Naive thymus-derived CD4-positive, alpha-beta T cell (primary cell): ENCODE measurements around the gene PCED1B. TPM values are rescaled to one million over a fixed set of nuclear protein-coding genes. Genes with fewer than 3 reads are reported as not detected.

Source experiments
- ATAC-seq: fragments of 150-1000 bp; cut with Tn5 transposase; 2 replicates; pipeline ENCODE4 v1.10.0; 2021; ENCODE audit warnings: mild to moderate bottlenecking, moderate library complexity
- CTCF ChIA-PET: fragments of 350-600 bp; sonication (Branson Sonifier 250); formaldehyde crosslinking; loops from one replicate; lab custom pipeline; 2021; ENCODE audit warnings: antibody characterized with exemption; lab: Charles Lee
- POLR2A ChIA-PET: fragments of 350-600 bp; sonication (Branson Sonifier 250); formaldehyde crosslinking; loops from one replicate; lab custom pipeline; 2021; ENCODE audit warnings: antibody characterized with exemption, inconsistent platforms; lab: Charles Lee
- DNase-seq, 9 donors: peaks; one replicate each; pipeline versions ENCODE4 v3.0.0 to v3.0.0-alpha.2; 2020 to 2022; ENCODE audit warnings: mixed read lengths in 1 of 9
- H3K27ac ChIP-seq: one replicate; pipeline ENCODE4 v1.7.0; 2013; ENCODE audit warnings: mild to moderate bottlenecking, low read depth, low read length, moderate library complexity
- H3K27me3 ChIP-seq, 2 donors: one replicate each; pipeline ENCODE4 v1.7.0; 2013; ENCODE audit warnings: low read length in 2 of 2, mild to moderate bottlenecking in 2 of 2, moderate library complexity in 2 of 2; ENCODE audit not compliant: control insufficient read depth in 2 of 2, insufficient read depth in 2 of 2
- H3K36me3 ChIP-seq, 3 experiments: 1 replicate in 2 of 3; 2 replicates in 1 of 3; pipeline ENCODE4 v1.7.0; 2013; ENCODE audit warnings: low read length in 3 of 3, mild to moderate bottlenecking in 3 of 3, moderate library complexity in 1 of 3; ENCODE audit not compliant: insufficient read depth in 3 of 3, control insufficient read depth in 2 of 3
- H3K4me1 ChIP-seq, 2 donors: one replicate each; pipeline ENCODE4 v1.7.0; 2013; ENCODE audit warnings: low read length in 2 of 2, mild to moderate bottlenecking in 2 of 2, moderate library complexity in 1 of 2; ENCODE audit not compliant: control insufficient read depth in 2 of 2, insufficient read depth in 2 of 2
- H3K4me3 ChIP-seq: 2 replicates; pipeline ENCODE4 v1.7.0; 2013; ENCODE audit warnings: mild to moderate bottlenecking, low read length
- H3K9me3 ChIP-seq, 3 experiments: 1 replicate in 2 of 3; 2 replicates in 1 of 3; pipeline ENCODE4 v1.7.0; 2013; ENCODE audit warnings: low read length in 3 of 3; ENCODE audit not compliant: control insufficient read depth in 2 of 3
- H3K27ac Mint-ChIP-seq, 9 donors: one replicate each; pipeline ENCODE4 v1.8.0; 2020 to 2022; ENCODE audit warnings: mixed read lengths in 9 of 9, mild to moderate bottlenecking in 8 of 9, moderate library complexity in 5 of 9, inconsistent platforms in 2 of 9
- H3K27me3 Mint-ChIP-seq, 5 donors: one replicate each; pipeline ENCODE4 v1.8.0; 2021 to 2022; ENCODE audit warnings: mixed read lengths in 5 of 5, mild to moderate bottlenecking in 1 of 5
- H3K36me3 Mint-ChIP-seq, 5 donors: one replicate each; pipeline ENCODE4 v1.8.0; 2020 to 2022; ENCODE audit warnings: mixed read lengths in 5 of 5, mild to moderate bottlenecking in 3 of 5, inconsistent platforms in 1 of 5
- H3K4me1 Mint-ChIP-seq, 7 donors: one replicate each; pipeline ENCODE4 v1.8.0; 2020 to 2022; ENCODE audit warnings: mixed read lengths in 7 of 7, mild to moderate bottlenecking in 3 of 7, inconsistent platforms in 1 of 7
- H3K4me3 Mint-ChIP-seq, 10 donors: one replicate each; pipeline ENCODE4 v1.8.0; 2020 to 2022; ENCODE audit warnings: mild to moderate bottlenecking in 10 of 10, mixed read lengths in 10 of 10, moderate library complexity in 6 of 10, inconsistent platforms in 2 of 10
- H3K9me3 Mint-ChIP-seq, 11 donors: one replicate each; pipeline ENCODE4 v1.8.0; 2020 to 2022; ENCODE audit warnings: mixed read lengths in 11 of 11, mild to moderate bottlenecking in 4 of 11, inconsistent platforms in 1 of 11, moderate library complexity in 1 of 11
- intact Hi-C, 2 donors: fragments of 100-400 bp; cut with micrococcal nuclease; formaldehyde crosslinking; loops; one replicate each; pipeline ENCODE4 v1.15.1; 2023
- polyA plus RNA-seq, 2 donors: library from polyadenylated mRNA; unstranded; fragments of 300-500 nt; fragmentation: Illumina TruSeq; gene quantifications; one replicate each; pipeline ENCODE4 v1.2.3, GENCODE V29; 2021
- total RNA-seq, 6 experiments: library from RNA in 5 of 6; stranded (reverse) in 5 of 6; gene quantifications; 1 replicate in 5 of 6; 2 replicates in 1 of 6; pipeline ENCODE4 v1.2.3 and lab custom pipeline; 2021 to 2026

Gene PCED1B
- total and polyA plus RNA-seq, 7 experiments from 2014 or later = 41.4 to 147 (median 94.3) TPM

DNA sequence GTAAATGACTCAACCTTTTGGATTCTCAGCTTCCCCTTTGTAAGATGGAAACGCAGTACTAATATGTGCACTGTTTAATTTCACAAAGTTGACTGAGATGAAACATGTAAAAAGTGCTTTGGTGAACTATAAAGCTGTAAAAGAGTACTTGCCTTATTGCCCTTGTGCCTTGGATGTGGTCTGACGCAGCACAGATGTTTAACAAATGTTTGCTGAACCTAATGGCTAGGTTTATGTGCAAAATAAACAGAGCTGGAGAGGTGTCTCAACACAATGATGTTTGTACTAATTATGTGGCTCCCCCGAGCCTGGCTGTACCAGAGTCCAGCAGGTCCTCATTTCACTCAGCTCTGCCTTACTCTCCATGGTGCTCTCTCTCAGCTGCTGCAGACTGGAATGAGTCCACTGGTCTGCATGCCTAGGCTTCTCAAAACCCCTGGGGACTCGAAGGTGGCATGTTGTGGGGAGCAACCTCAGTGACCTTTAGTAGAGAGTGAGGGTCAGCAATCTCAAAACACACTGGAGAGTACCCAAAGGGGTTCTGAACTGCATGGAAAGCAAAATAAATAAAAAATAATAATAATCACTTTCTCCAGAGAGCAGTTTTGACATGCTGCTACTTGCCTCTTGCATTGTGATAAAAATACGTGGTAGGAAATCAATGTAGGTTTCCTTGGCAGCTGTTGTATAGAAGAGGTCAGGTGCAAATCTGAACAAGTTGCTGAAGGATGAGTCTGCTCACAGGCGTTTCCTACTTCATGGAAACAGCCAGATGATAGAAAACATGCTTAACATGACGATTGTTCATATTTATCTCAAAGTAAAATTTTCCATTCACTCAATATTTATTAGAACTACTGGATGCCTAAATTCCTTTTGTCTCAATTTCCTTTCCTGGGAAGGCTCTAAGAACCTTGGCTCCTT lies 8.9 kb downstream of the PCED1B start:
- ChIA-PET CTCF (no interaction called here), POLR2A (interaction anchor here (0.7 kb wide), 1 partner anchor 106 kb away, joined by 4 read pairs; no protein-coding TSS in a partner anchor)
- ATAC-seq (no peak), DNase-seq (no peak)
- intact Hi-C loops = no loop called here
- peaks cover 6 to 27% (median 21%) of the 10 kb centered on the region in 5 donors for H3K36me3 Mint-ChIP-seq
- H3K4me1 ChIP-seq = peaks cover 24 to 31% of the 10 kb centered on the region in 2 donors
- peak overlapping the region in 1 of 10 donors; percentile 27 for H3K4me3 Mint-ChIP-seq
- H3K27ac Mint-ChIP-seq = peak overlapping the region in 2 of 9 donors; percentile 14 to 40
- H3K9me3 Mint-ChIP-seq = peaks cover 0 to 25% (median 10%) of the 10 kb centered on the region in 11 donors
- peaks cover 28 to 64% (median 50%) of the 10 kb centered on the region in 7 donors for H3K4me1 Mint-ChIP-seq
- H3K9me3 ChIP-seq = no peaks in the 10 kb centered on the region
- H3K36me3 ChIP-seq = no peaks in the 10 kb centered on the region
- H3K4me3 ChIP-seq = no peak overlapping the region
- H3K27me3 ChIP-seq = no peaks in the 10 kb centered on the region
- no peaks in the 10 kb centered on the region for H3K27me3 Mint-ChIP-seq
- H3K27ac ChIP-seq = no peak overlapping the region

DNA sequence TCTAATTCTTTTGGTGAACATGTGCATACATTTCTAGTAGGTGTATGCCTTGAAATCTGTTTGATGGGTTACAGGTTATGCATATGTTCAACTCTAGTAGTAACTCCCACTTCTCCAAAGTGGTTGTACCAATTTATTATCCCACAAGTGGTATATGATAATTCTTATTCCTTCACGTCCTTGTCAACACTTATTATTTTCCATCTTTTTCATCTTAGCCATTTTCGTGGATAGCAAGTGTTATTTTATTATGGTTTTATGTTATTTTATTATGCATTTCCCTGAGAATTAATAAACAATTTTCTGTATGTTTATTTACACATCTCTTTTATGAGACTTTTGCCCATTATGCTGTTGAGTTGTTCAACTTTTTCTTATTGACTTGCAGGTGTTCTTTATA lies 11.6 kb downstream of the PCED1B start:
- intact Hi-C loops = no loop called here
- H3K27ac ChIP-seq = no peak overlapping the region
- H3K9me3 Mint-ChIP-seq = peaks cover 0 to 35% (median 15%) of the 10 kb centered on the region in 11 donors
- DNase-seq (no peak), ATAC-seq (no peak)
- H3K4me3 Mint-ChIP-seq = no peak overlapping the region
- POLR2A ChIA-PET = no interaction called here
- H3K4me3 ChIP-seq = no peak overlapping the region
- no peaks in the 10 kb centered on the region for H3K27me3 ChIP-seq
- H3K4me1 ChIP-seq = peaks cover 4% of the 10 kb centered on the region in 2 donors
- H3K36me3 Mint-ChIP-seq = peaks cover 6 to 37% (median 24%) of the 10 kb centered on the region in 5 donors
- CTCF ChIA-PET = no interaction called here
- peaks cover 16 to 64% (median 50%) of the 10 kb centered on the region in 7 donors for H3K4me1 Mint-ChIP-seq
- H3K9me3 ChIP-seq = no peaks in the 10 kb centered on the region
- no peaks in the 10 kb centered on the region for H3K36me3 ChIP-seq
- peak overlapping the region in 1 of 9 donors; percentile 0 for H3K27ac Mint-ChIP-seq
- no peaks in the 10 kb centered on the region for H3K27me3 Mint-ChIP-seq

DNA sequence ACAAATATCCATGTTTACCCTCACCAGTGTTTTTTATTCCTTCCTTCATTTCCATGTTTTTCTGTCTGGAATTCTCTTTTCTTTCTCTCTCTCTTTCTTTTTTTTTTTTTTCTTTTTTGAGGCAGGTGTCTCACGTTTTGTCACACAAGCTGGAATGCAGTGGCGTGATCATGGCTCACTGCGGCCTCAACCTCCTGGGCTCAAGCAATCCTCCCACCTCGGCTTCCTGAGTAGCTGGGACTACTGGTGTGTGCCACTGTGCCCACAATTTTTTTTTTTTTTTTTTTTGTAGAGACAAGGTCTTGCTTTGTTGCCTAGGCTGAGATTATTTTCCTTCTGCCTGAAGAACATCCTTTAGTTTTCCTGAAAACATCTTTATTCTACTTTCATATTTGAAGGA lies 15.4 kb downstream of the PCED1B start:
- Histone ChIP-seq H3K9me3 (no peaks in the 10 kb centered on the region), H3K27ac (no peak overlapping the region), H3K4me3 (no peak overlapping the region), H3K4me1 (peaks cover 0 to 4% of the 10 kb centered on the region in 2 donors), H3K36me3 (no peaks in the 10 kb centered on the region), H3K27me3 (no peaks in the 10 kb centered on the region)
- no peak for ATAC-seq
- Mint-ChIP-seq H3K9me3 (peaks cover 0 to 29% (median 13%) of the 10 kb centered on the region in 11 donors), H3K27ac (peak overlapping the region in 5 of 9 donors; percentile 1 to 56 (median 14)), H3K4me3 (peak overlapping the region in 8 of 10 donors; percentile 1 to 78 (median 44)), H3K27me3 (no peaks in the 10 kb centered on the region), H3K36me3 (peaks cover 6 to 37% (median 25%) of the 10 kb centered on the region in 5 donors), H3K4me1 (peaks cover 13 to 53% (median 40%) of the 10 kb centered on the region in 7 donors)
- no peak for DNase-seq
- intact Hi-C loops = no loop called here
- POLR2A ChIA-PET = interaction anchor here (0.5 to 0.8 kb wide), 3 partner anchors 9 to 973 kb away, joined by 3 to 4 read pairs (median 3); no protein-coding TSS in a partner anchor
- CTCF ChIA-PET = interaction anchor here (0.7 kb wide), 2 partner anchors 20 to 244 kb away, joined by 3 to 5 read pairs; no protein-coding TSS in a partner anchor

DNA sequence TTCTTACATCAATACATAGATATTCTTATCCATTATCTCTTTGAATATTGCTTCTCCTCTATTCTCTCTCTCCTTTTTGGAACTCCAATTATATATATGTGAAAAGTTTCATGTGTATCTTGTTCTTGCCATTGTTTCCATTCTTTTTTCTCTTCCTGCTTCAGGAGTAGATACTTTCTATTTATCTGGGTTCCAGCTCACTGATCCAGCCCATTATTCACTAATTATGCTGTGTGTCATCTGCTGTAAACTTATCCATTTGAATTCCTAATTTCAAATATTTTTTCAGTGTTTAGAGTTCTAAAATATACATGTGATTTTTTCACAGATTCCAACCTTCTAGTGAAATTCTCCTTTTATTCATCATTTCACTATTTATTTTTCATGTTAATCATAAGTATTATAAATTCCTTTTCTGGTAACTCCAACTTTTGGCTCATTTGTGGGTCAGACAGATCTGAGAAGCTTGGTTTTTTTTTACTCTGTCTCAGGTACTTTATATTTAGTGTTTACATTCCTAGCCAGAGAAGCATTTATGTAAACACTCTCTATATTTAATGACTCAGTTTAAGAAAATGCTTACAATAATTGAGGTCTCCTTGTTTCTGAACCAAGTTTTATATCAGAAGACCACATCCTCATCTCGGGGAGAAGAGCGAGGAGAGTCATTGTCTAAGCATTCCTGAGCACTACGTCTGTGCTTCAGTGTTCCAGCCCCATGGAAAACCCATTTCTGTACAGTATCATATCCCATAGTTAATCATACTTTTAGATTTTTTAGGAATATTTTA lies 16.2 kb downstream of the PCED1B start:
- H3K4me1 ChIP-seq = peaks cover 0 to 4% of the 10 kb centered on the region in 2 donors
- ChIA-PET POLR2A (interaction anchor here (0.7 to 0.8 kb wide), 2 partner anchors 9 to 12 kb away, joined by 3 to 4 read pairs; no protein-coding TSS in a partner anchor), CTCF (interaction anchor here (0.6 to 0.7 kb wide), 2 partner anchors 19 to 237 kb away, joined by 4 to 5 read pairs; no protein-coding TSS in a partner anchor)
- Mint-ChIP-seq H3K36me3 (peaks cover under 1 to 29% (median 18%) of the 10 kb centered on the region in 5 donors), H3K4me1 (peaks cover 13 to 53% (median 40%) of the 10 kb centered on the region in 7 donors), H3K27me3 (no peaks in the 10 kb centered on the region), H3K4me3 (peak overlapping the region in 8 of 10 donors; percentile 3 to 78 (median 44)), H3K9me3 (peaks cover 0 to 21% (median 6%) of the 10 kb centered on the region in 11 donors), H3K27ac (peak overlapping the region in 6 of 9 donors; percentile 1 to 79 (median 25))
- no peaks in the 10 kb centered on the region for H3K36me3 ChIP-seq
- no peaks in the 10 kb centered on the region for H3K27me3 ChIP-seq
- no peak for ATAC-seq
- intact Hi-C loops = no loop called here
- H3K9me3 ChIP-seq = no peaks in the 10 kb centered on the region
- no peak overlapping the region for H3K4me3 ChIP-seq
- no peak overlapping the region for H3K27ac ChIP-seq
- DNase-seq = no peak

DNA sequence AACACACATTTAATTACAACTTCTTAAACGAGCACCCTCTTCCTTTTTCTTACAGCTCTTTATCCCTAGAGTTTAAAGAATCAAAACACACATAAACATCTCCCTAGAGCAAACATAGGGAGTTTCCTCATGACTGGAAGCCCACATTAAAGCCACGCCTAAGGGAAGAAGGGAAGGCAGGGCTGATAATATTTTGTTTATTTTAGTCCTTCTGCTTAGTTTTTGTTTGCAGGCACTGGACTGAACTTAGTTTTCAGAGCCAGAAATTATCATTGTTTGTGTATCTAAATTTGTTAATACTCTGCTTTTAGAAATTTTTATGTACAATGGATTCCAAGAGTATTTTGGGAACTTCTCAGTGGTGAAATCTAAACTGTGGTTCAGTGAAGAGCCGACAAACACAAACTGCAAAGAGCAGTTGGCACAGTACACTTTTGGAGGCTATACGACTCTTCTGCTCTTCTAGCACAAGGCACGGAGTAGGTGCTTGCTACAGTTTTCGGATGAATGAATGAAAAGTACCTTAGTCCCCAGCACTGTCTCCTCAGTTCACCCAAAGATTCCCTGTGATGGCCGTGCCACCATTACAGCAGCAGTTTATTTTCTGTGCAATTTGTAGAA lies 18.0 kb downstream of the PCED1B start:
- no peaks in the 10 kb centered on the region for H3K36me3 ChIP-seq
- ATAC-seq (no peak), DNase-seq (no peak)
- intact Hi-C loops = no loop called here
- Mint-ChIP-seq H3K36me3 (peaks cover 0 to 17% (median 12%) of the 10 kb centered on the region in 5 donors), H3K27me3 (no peaks in the 10 kb centered on the region), H3K4me1 (peaks cover 13 to 42% (median 33%) of the 10 kb centered on the region in 7 donors), H3K4me3 (no peak overlapping the region), H3K27ac (no peak overlapping the region), H3K9me3 (peaks cover 0 to 10% (median 1%) of the 10 kb centered on the region in 11 donors)
- no peaks in the 10 kb centered on the region for H3K27me3 ChIP-seq
- H3K9me3 ChIP-seq = no peaks in the 10 kb centered on the region
- ChIA-PET POLR2A (no interaction called here), CTCF (no interaction called here)
- H3K4me3 ChIP-seq = no peak overlapping the region
- H3K4me1 ChIP-seq = peaks cover 0 to 4% of the 10 kb centered on the region in 2 donors
- H3K27ac ChIP-seq = no peak overlapping the region

DNA sequence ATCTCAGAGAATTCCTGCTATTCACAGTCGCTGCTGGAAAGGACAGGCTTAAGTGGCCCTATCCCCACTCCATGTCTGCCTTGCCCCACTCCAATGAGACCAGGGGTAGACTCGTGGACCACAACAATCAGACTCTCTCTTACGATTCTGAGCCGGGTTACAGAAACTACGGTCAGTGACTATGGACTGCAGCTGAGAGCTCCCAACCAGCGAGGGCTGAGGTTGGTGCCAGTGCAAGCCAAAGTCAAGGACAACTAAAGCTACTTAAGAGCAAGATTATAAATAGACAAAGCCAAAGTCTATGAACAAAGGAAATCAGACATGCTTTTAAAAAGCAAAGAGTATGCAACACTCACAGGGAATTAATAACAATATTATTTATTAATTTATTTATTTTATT lies 18.7 kb downstream of the PCED1B start:
- Mint-ChIP-seq H3K27ac (peak overlapping the region in 2 of 9 donors; percentile 6 to 36), H3K4me1 (peaks cover 13 to 38% (median 29%) of the 10 kb centered on the region in 7 donors), H3K27me3 (no peaks in the 10 kb centered on the region), H3K36me3 (peaks cover 0 to 17% (median 13%) of the 10 kb centered on the region in 5 donors), H3K4me3 (no peak overlapping the region), H3K9me3 (peaks cover 0 to 10% (median 1%) of the 10 kb centered on the region in 11 donors)
- ATAC-seq (no peak), DNase-seq (no peak)
- H3K27me3 ChIP-seq = no peaks in the 10 kb centered on the region
- no peaks in the 10 kb centered on the region for H3K36me3 ChIP-seq
- H3K9me3 ChIP-seq = no peaks in the 10 kb centered on the region
- ChIA-PET CTCF (interaction anchor here (1.5 kb wide), 1 partner anchor 26 kb away, joined by 3 read pairs; no protein-coding TSS in a partner anchor), POLR2A (no interaction called here)
- H3K4me3 ChIP-seq = no peak overlapping the region
- H3K27ac ChIP-seq = no peak overlapping the region
- intact Hi-C loops = no loop called here
- H3K4me1 ChIP-seq = peaks cover 0 to 4% of the 10 kb centered on the region in 2 donors
